HEK293 (cell line): Measurements from ENCODE around the gene CASK.

Experiments
- CTCF ChIA-PET: fragments of 350-600 bp; formaldehyde crosslinking; extraction: SDS; loops from one replicate; lab custom pipeline; 2021; ENCODE audit warnings: antibody characterized with exemption; lab: Yijun Ruan, JAX
- POLR2A ChIA-PET: fragments of 300-600 bp; formaldehyde crosslinking; extraction: SDS; loops from one replicate; lab custom pipeline; 2020; ENCODE audit warnings: antibody characterized with exemption, inconsistent platforms; lab: Yijun Ruan, JAX
- H3K27ac ChIP-seq: fragments of 200-500 bp; sonication (Bioruptor generic); 2 replicates; pipeline ENCODE4 v1.5.1; 2014; ENCODE audit warnings: low read depth, low read length, control low read depth, inconsistent platforms; ENCODE audit errors: extremely low read depth
- H3K36me3 ChIP-seq, 2 experiments: fragments of 200-500 bp in 1 of 2; sonication (Bioruptor generic) in 1 of 2; 1 replicate in 1 of 2; 2 replicates in 1 of 2; pipeline ENCODE4 v1.5.1; 2014 to 2017; ENCODE audit warnings: inconsistent platforms in 2 of 2, low read length in 2 of 2; ENCODE audit not compliant: control insufficient read depth in 2 of 2, insufficient read depth in 1 of 2
- H3K4me1 ChIP-seq: fragments of 200-500 bp; sonication (Bioruptor generic); 2 replicates; pipeline ENCODE4 v1.5.1; 2014; ENCODE audit warnings: mild to moderate bottlenecking, low read length, inconsistent platforms; ENCODE audit not compliant: control insufficient read depth, insufficient read depth
- H3K4me3 ChIP-seq: 2 replicates; pipeline ENCODE4 v1.5.1; 2011; ENCODE audit warnings: low read depth, mild to moderate bottlenecking, control low read depth, low read length, moderate library complexity
- H3K9me3 ChIP-seq: fragments of 200-500 bp; sonication (Bioruptor generic); 2 replicates; pipeline ENCODE4 v1.5.1; 2014; ENCODE audit warnings: low read depth, low read length, inconsistent platforms; ENCODE audit not compliant: control insufficient read depth, insufficient read depth
- BCL6B ChIP-seq: fragments of 450-650 bp; formaldehyde crosslinking; IDR thresholded peaks from 2 replicates; pipeline ENCODE4 v1.5.1; 2017; ENCODE audit warnings: missing biosample characterization, missing genetic modification characterization
- HIC1 ChIP-seq: fragments of 450-650 bp; formaldehyde crosslinking; IDR thresholded peaks from 2 replicates; pipeline ENCODE4 v1.5.1; 2016; ENCODE audit warnings: missing biosample characterization, missing genetic modification characterization
- KLF1 ChIP-seq: fragments of 450-650 bp; formaldehyde crosslinking; IDR thresholded peaks from 2 replicates; pipeline ENCODE4 v1.5.1; 2016; ENCODE audit warnings: missing biosample characterization, missing genetic modification characterization
- KLF10 ChIP-seq: fragments of 450-650 bp; IDR thresholded peaks from 2 replicates; pipeline ENCODE4 v1.5.1; 2018; ENCODE audit warnings: missing biosample characterization, mild to moderate bottlenecking, missing genetic modification characterization
- KLF8 ChIP-seq: fragments of 450-650 bp; formaldehyde crosslinking; IDR thresholded peaks from 2 replicates; pipeline ENCODE4 v1.5.1; 2016; ENCODE audit warnings: missing biosample characterization, missing genetic modification characterization
- PRDM4 ChIP-seq: fragments of 450-650 bp; formaldehyde crosslinking; IDR thresholded peaks from 2 replicates; pipeline ENCODE4 v1.5.1; 2017; ENCODE audit warnings: missing biosample characterization, missing genetic modification characterization
- WT1 ChIP-seq: fragments of 450-650 bp; formaldehyde crosslinking; IDR thresholded peaks from 2 replicates; pipeline ENCODE4 v1.5.1; 2016; ENCODE audit warnings: missing biosample characterization, missing genetic modification characterization
- ZBTB17 ChIP-seq: fragments of 450-650 bp; formaldehyde crosslinking; IDR thresholded peaks from 2 replicates; pipeline ENCODE4 v1.5.1; 2016; ENCODE audit warnings: missing biosample characterization, missing genetic modification characterization
- ZBTB20 ChIP-seq: fragments of 450-650 bp; formaldehyde crosslinking; IDR thresholded peaks from 2 replicates; pipeline ENCODE4 v1.5.1; 2016; ENCODE audit warnings: missing biosample characterization, missing genetic modification characterization
- ZBTB6 ChIP-seq: fragments of 450-650 bp; formaldehyde crosslinking; IDR thresholded peaks from 2 replicates; pipeline ENCODE4 v1.5.1; 2017; ENCODE audit warnings: missing biosample characterization, missing genetic modification characterization
- ZBTB7A ChIP-seq: fragments of 450-650 bp; formaldehyde crosslinking; IDR thresholded peaks from 2 replicates; pipeline ENCODE4 v1.5.1; 2016; ENCODE audit warnings: low read depth, missing biosample characterization, missing genetic modification characterization
- ZBTB8A ChIP-seq: fragments of 450-650 bp; formaldehyde crosslinking; IDR thresholded peaks from 2 replicates; pipeline ENCODE4 v1.5.1; 2016; ENCODE audit warnings: missing biosample characterization, missing genetic modification characterization
- ZFP41 ChIP-seq: fragments of 450-650 bp; formaldehyde crosslinking; IDR thresholded peaks from 2 replicates; pipeline ENCODE4 v1.5.1; 2016; ENCODE audit warnings: missing biosample characterization, missing genetic modification characterization, borderline replicate concordance
- ZIC2 ChIP-seq: fragments of 450-650 bp; formaldehyde crosslinking; IDR thresholded peaks from 2 replicates; pipeline ENCODE4 v1.5.1; 2016; ENCODE audit warnings: missing biosample characterization, missing genetic modification characterization
- ZNF10 ChIP-seq: fragments of 450-650 bp; formaldehyde crosslinking; IDR thresholded peaks from 2 replicates; pipeline ENCODE4 v1.5.1; 2017; ENCODE audit warnings: missing biosample characterization, missing genetic modification characterization
- ZNF157 ChIP-seq: fragments of 450-650 bp; formaldehyde crosslinking; IDR thresholded peaks from 2 replicates; pipeline ENCODE4 v1.5.1; 2016; ENCODE audit warnings: missing biosample characterization, missing genetic modification characterization
- ZNF19 ChIP-seq: fragments of 450-650 bp; formaldehyde crosslinking; IDR thresholded peaks from 2 replicates; pipeline ENCODE4; 2016; ENCODE audit warnings: missing biosample characterization, missing genetic modification characterization, low read depth
- ZNF2 ChIP-seq: fragments of 450-650 bp; formaldehyde crosslinking; IDR thresholded peaks from 2 replicates; pipeline ENCODE4 v1.5.1; 2016; ENCODE audit warnings: missing biosample characterization, missing genetic modification characterization
- ZNF221 ChIP-seq: fragments of 450-650 bp; formaldehyde crosslinking; IDR thresholded peaks from 2 replicates; pipeline ENCODE4 v1.5.1; 2017; ENCODE audit warnings: missing biosample characterization, missing genetic modification characterization, borderline replicate concordance
- ZNF223 ChIP-seq: fragments of 450-650 bp; formaldehyde crosslinking; IDR thresholded peaks from 2 replicates; pipeline ENCODE4 v1.5.1; 2016; ENCODE audit warnings: missing biosample characterization, missing genetic modification characterization
- ZNF239 ChIP-seq: fragments of 450-650 bp; formaldehyde crosslinking; IDR thresholded peaks from 2 replicates; pipeline ENCODE4 v1.5.1; 2016; ENCODE audit warnings: missing biosample characterization, missing genetic modification characterization
- ZNF266 ChIP-seq: fragments of 450-650 bp; formaldehyde crosslinking; IDR thresholded peaks from 2 replicates; pipeline ENCODE4 v1.5.1; 2016; ENCODE audit warnings: missing biosample characterization, missing genetic modification characterization, low read depth
- ZNF274 ChIP-seq, 2 experiments: fragments of 200-500 bp in 1 of 2; fragments of 450-650 bp in 1 of 2; sonication (Bioruptor generic) in 1 of 2; formaldehyde crosslinking in 1 of 2; IDR thresholded peaks; 2 replicates each; pipeline versions ENCODE4 v1.5.1 to v1.6.1; 2014 to 2016; ENCODE audit warnings: borderline replicate concordance in 1 of 2, inconsistent platforms in 1 of 2, low read length in 1 of 2, missing biosample characterization in 1 of 2, missing genetic modification characterization in 1 of 2
- ZNF433 ChIP-seq: fragments of 450-650 bp; formaldehyde crosslinking; IDR thresholded peaks from 2 replicates; pipeline ENCODE4 v1.5.1; 2016; ENCODE audit warnings: missing biosample characterization, missing genetic modification characterization, low read depth
- ZNF621 ChIP-seq: fragments of 450-650 bp; formaldehyde crosslinking; IDR thresholded peaks from 2 replicates; pipeline ENCODE4 v1.5.1; 2017; ENCODE audit warnings: missing biosample characterization, missing genetic modification characterization
- ZNF654 ChIP-seq: fragments of 450-650 bp; formaldehyde crosslinking; IDR thresholded peaks from 2 replicates; pipeline ENCODE4 v1.5.1; 2016; ENCODE audit warnings: low read depth, missing biosample characterization, missing genetic modification characterization
- ZNF707 ChIP-seq: fragments of 450-650 bp; formaldehyde crosslinking; IDR thresholded peaks from 2 replicates; pipeline ENCODE4 v1.5.1; 2016; ENCODE audit warnings: missing biosample characterization, missing genetic modification characterization
- ZNF837 ChIP-seq: fragments of 450-650 bp; formaldehyde crosslinking; IDR thresholded peaks from 2 replicates; pipeline ENCODE4 v1.5.1; 2016; ENCODE audit warnings: missing biosample characterization, missing genetic modification characterization
- ZSCAN23 ChIP-seq: fragments of 450-650 bp; formaldehyde crosslinking; IDR thresholded peaks from 2 replicates; pipeline ENCODE4 v1.5.1; 2016; ENCODE audit warnings: missing biosample characterization, missing genetic modification characterization
- ZSCAN5A ChIP-seq: fragments of 450-650 bp; formaldehyde crosslinking; IDR thresholded peaks from 2 replicates; pipeline ENCODE4 v1.5.1; 2016; ENCODE audit warnings: missing biosample characterization, missing genetic modification characterization

Gene CASK

GRCh38 chrX:41468647-41469323 lies 454.6 kb downstream of the CASK start:
- H3K36me3 ChIP-seq: no peaks in the 10 kb centered on the region
- H3K27ac ChIP-seq: peak overlapping the region; percentile 62
- H3K4me3 ChIP-seq: no peak overlapping the region
- ChIA-PET CTCF (interaction anchor here (0.6 to 2.3 kb wide), 5 partner anchors 10 to 192 kb away, joined by 3 to 13 read pairs (median 5); no protein-coding TSS in a partner anchor), POLR2A (no interaction called here)
- H3K4me1 ChIP-seq: peaks cover 7% of the 10 kb centered on the region
- no peaks in the 10 kb centered on the region for H3K9me3 ChIP-seq
- TF ChIP-seq ZNF223 (tag by site-specific recombination) (no peak), ZIC2 (tag by site-specific recombination) (peak; percentile 77; the same call in 1 of the 2 replicates), ZNF157 (tag by site-specific recombination) (no peak), ZNF621 (tag by site-specific recombination) (no peak), ZNF266 (tag by site-specific recombination) (no peak), ZBTB6 (tag by site-specific recombination) (no peak), PRDM4 (tag by site-specific recombination) (no peak), ZNF221 (tag by site-specific recombination) (no peak), ZBTB7A (tag by site-specific recombination) (no peak), ZNF274 (IDR thresholded peaks at IDR 0.05; ENCODE audit: low read length) (no peak), ZNF274 (tag by site-specific recombination; IDR thresholded peaks at IDR 0.05; ENCODE audit: borderline replicate concordance) (no peak), ZSCAN23 (tag by site-specific recombination) (0 out of 2 replicates have a peak, but pooled peaks have one; percentile 59), WT1 (0 out of 2 replicates have a peak, but pooled peaks have one; percentile 14), ZBTB17 (peak; percentile 37), ZBTB8A (tag by site-specific recombination) (0 out of 2 replicates have a peak, but pooled peaks have one; percentile 32), ZNF10 (tag by site-specific recombination) (0 out of 2 replicates have a peak, but pooled peaks have one; percentile 64), ZNF2 (tag by site-specific recombination) (0 out of 2 replicates have a peak, but pooled peaks have one; percentile 21), ZFP41 (tag by site-specific recombination) (no peak), ZNF837 (tag by site-specific recombination) (no peak), KLF10 (tag by site-specific recombination) (no peak), ZNF19 (tag by site-specific recombination) (no peak), HIC1 (tag by site-specific recombination) (0 out of 2 replicates have a peak, but pooled peaks have one; percentile 33), ZNF239 (no peak), BCL6B (tag by site-specific recombination) (no peak), KLF8 (tag by site-specific recombination) (0 out of 2 replicates have a peak, but pooled peaks have one; percentile 33), KLF1 (tag by site-specific recombination) (no peak), ZNF654 (tag by site-specific recombination) (no peak), ZBTB20 (no peak), ZNF707 (tag by site-specific recombination) (no peak), ZSCAN5A (tag by site-specific recombination) (no peak), ZNF433 (tag by site-specific recombination) (no peak)
